H7 (cell line): ENCODE results near the gene BMPR2. TPM values are rescaled to one million over a fixed set of nuclear protein-coding genes. Genes with fewer than 3 reads are reported as not detected.
A peak's percentile ranks its signal among the peaks of the same experiment; 100 is the strongest.
"Not testable (repeated sequence)": the region's sequence is repeated elsewhere in the genome, so short reads cannot be mapped to it uniquely, and the experiment has no call there.

Source experiments
- DNase-seq: peaks from one replicate; pipeline ENCODE4 v3.0.0; 2012
- H3K27me3 ChIP-seq: 2 replicates; pipeline ENCODE4 v1.6.0; 2011; ENCODE audit warnings: mild to moderate bottlenecking, low read length; ENCODE audit not compliant: control insufficient read depth, insufficient read depth
- H3K36me3 ChIP-seq: replicated peaks from 2 replicates; pipeline ENCODE4 v1.5.1; 2011; ENCODE audit warnings: low read length; ENCODE audit not compliant: control insufficient read depth, insufficient read depth
- H3K4me3 ChIP-seq: 2 replicates; pipeline ENCODE4 v1.5.1; 2011; ENCODE audit warnings: low read depth, mild to moderate bottlenecking, control low read depth, low read length, moderate library complexity; ENCODE audit not compliant: insufficient read depth
- total RNA-seq: library from RNA; depleted of rRNA; stranded (reverse); fragments of >200 nt; shearing (Covaris generic); gene quantifications from 2 replicates; pipeline ENCODE4 v1.2.3, GENCODE V29; 2014

The BMPR2 gene
- total RNA-seq, 1 experiment from 2014 or later, result 10.3 TPM

DNA sequence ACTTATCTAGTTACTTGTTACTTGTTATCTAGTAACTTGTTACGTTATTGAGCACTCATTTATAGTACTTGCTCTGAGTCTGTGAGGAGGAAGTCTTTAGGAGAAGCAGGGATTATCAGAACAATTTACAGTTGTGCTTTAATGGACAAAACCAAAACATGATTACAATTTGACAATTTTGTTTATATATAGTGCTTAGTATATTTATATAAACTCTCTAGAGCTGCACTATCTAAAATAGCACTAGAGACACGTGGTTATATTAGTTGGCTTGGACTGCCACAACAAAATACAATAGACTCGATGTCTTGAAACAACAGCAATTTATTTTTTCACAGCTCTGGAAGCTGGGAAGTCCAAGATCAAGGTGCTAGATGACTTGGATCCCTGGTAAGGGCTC lies 78.4 kb downstream of the BMPR2 start:
- no peak for DNase-seq
- Histone ChIP-seq H3K36me3 (no peaks in the 10 kb centered on the region), H3K27me3 (no peaks in the 10 kb centered on the region), H3K4me3 (no peak overlapping the region)

DNA sequence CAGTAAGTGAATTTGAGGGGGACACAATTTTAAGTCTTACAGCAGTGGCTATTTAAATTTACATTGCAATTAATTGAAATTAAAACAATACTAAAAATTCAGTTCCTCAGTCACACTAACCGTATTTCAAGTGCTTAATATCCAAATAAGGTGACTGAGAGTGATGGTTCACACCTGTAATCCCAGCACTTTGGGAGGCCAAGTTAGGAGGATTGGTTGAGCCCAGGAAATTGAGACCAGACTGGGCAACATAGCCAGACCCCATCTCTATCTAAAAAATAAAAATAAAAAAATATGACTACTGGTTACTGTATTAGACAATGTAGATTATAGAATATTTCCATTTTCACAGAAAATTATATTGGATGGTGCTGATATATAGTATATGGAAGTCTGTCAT lies 79.0 kb downstream of the BMPR2 start:
- no peaks in the 10 kb centered on the region for H3K36me3 ChIP-seq
- H3K4me3 ChIP-seq, result no peak overlapping the region
- no peak for DNase-seq
- H3K27me3 ChIP-seq, result no peaks in the 10 kb centered on the region

DNA sequence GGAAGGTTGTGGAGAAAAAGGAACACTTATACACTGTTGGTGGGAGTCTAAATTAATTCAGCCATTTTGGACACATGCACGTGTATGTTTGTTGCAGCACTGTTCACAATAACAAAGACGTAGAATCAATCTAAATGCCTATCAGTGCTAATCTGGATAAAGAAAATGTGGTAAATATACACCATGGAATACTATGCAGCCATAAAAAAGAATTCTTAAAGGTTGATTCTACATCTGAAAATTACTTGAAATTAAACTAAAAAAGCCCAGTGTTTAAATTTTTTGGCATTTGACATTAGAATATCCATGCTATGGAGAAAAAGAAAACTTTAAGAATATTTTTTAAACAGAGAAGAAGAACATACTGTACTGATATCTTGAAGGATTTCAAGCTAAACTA lies 84.0 kb downstream of the BMPR2 start:
- Histone ChIP-seq H3K36me3 (no peaks in the 10 kb centered on the region), H3K27me3 (no peaks in the 10 kb centered on the region), H3K4me3 (no peak overlapping the region)
- no peak for DNase-seq

DNA sequence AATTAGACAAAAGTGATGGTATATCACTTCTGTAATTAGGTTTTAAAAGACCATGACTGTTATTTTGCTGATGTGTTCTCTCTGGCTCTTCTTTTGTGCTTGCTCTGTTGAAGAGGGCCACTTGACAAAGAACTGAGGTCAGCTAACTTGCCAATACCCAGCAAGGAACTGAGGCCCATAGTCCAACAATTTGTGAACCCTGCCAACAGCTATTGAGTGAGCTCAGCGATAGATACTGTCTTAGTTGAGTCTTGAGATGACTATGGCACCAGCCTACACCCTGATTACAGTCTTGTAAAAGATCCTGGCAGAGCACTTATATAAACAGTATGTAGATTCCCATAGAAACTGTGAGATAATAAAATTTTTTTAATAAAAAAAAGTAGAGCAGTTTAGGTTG lies 103.0 kb downstream of the BMPR2 start:
- Histone ChIP-seq H3K4me3 (no peak overlapping the region), H3K27me3 (no peaks in the 10 kb centered on the region), H3K36me3 (no peaks in the 10 kb centered on the region)
- no peak for DNase-seq

DNA sequence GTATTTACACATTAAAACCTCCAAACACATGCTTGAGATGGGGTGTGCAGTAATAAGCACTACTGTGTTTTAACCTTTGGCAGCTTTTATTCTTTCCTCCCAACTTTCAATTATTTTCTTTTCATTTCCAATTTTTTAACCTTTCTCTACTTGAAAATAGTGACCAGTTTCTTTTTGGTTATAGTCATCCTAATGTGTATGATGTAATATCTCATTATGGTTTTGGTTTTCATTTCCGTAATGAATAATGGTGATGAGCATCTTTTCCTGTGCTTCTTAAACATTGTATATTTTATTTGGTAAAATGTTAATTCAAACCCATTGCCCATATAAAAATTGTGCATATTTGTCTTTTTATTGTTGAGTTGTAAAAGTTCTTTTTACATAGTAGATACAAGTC lies 103.5 kb downstream of the BMPR2 start:
- Histone ChIP-seq H3K4me3 (no peak overlapping the region), H3K27me3 (no peaks in the 10 kb centered on the region), H3K36me3 (no peaks in the 10 kb centered on the region)
- no peak for DNase-seq

DNA sequence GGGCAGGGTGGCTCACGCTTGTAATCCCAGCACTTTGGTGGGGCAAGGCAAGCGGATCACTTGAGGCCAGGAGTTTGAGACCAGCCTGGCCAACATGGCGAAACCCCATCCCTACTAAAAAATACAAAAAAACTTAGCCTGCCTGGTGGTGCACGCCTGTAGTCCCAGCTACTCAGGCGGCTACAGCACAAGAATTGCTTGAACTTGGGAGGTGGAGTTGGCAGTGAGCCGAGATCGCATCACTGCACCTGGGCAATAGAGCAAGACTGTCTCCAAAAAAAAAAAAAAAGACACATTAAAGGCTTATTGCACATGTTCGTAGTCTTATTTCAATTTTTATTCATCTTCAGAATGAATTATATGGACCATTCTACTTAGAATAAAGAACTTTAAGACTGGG lies 110.2 kb downstream of the BMPR2 start:
- Histone ChIP-seq H3K4me3 (no peak overlapping the region), H3K36me3 (no peaks in the 10 kb centered on the region), H3K27me3 (no peaks in the 10 kb centered on the region)
- no peak for DNase-seq

DNA sequence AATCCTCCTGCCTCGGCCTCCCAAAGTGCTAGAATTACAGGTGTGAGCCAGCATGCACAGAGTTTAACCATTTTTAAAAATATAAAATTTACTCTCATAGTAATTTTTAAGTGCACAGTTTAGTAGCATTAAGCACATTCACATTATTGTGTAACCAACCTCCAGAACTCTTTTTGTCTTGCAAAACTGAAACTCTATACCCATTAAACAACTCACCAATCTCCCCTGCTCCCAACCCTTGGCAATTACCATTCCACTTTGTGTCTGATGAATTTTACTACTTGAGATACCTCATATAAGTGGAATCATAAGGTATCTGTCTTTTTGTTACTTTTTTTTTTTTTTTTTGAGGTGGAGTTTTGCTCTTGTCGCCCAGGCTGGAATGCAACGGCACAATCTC lies 112.5 kb downstream of the BMPR2 start:
- no peak overlapping the region for H3K4me3 ChIP-seq
- H3K36me3 ChIP-seq, result no peaks in the 10 kb centered on the region
- no peaks in the 10 kb centered on the region for H3K27me3 ChIP-seq
- no peak for DNase-seq

DNA sequence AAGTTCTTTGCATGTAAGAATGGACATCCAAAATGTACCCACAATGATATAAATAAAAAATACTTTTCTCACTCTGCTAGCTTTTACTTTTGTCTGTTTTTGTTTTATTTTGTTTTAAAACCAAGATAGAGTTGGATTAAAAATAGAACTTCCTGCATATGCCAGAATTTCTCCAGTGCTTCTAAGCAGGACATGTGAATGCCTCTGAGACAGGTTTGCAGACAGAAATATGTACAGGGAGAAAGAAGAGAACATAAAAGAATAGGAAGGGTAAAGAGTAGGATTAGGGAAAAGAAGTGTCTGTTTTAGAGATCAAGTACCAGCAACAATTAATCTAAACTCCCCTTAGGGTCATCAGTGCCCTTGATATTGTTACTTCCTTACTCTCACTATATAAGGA lies 114.4 kb downstream of the BMPR2 start:
- no peaks in the 10 kb centered on the region for H3K36me3 ChIP-seq
- no peaks in the 10 kb centered on the region for H3K27me3 ChIP-seq
- no peak for DNase-seq
- no peak overlapping the region for H3K4me3 ChIP-seq

DNA sequence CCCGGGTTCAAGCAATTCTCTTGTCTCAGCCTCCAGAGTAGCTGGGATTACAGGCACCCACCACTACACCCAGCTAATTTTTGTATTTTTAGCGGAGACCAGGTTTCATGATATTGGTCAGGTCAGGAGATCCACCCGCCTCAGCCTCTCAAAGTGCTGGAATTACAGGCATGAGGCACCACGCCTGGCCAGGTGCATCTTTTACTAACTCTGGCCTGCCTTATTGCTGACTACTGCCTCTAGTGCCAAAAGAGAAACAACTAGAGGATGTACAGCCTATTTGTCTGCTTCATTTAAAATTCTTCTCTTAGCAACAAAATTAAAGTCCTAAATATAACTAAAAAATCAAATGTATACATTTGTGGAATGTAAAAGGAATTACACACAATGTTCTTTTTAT lies 115.4 kb downstream of the BMPR2 start:
- Histone ChIP-seq H3K36me3 (no peaks in the 10 kb centered on the region), H3K4me3 (no peak overlapping the region), H3K27me3 (no peaks in the 10 kb centered on the region)
- no peak for DNase-seq

DNA sequence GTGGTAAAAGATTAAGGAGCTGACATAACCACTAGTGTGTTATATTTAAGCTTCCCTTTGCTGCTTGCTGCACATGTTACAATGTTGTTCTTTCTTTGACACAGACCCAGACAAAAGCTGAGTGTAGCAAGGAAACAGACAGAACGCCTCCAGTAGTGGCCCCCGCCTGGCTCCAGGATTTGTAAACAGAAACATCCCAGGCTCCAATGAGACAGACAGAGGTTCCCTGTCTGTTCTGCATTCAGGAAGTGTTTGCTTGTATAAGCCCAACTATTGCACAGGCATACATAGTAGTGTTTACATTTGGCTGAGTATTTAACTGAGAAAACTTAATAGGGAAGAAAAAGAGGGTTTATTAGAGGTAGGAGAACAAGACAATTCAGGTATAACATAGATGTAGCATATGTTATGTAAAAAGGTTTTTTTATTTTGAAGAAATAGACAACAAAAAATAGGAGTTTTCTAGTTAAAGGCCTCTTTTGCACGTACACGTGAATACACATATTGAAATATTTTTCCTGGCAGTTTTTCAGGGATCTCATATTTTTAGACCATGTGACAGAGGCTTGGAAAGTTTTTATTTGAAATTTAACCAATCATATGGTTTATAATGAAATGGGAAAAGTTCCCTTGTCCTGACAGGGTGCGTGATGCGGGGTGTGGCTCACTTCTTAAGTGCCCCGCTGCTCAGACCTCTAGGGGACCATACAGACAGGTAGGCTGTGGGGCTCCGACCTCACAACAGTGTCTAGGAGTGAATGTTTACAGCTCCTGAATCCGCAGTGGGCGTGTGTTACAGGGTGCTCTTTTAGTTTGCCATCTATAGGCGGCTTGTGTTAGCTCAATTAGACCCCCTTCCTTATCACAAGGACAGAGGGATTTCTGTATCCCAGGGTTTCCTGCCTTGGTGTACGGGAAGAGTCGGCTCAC lies 118.4 kb downstream of the BMPR2 start:
- DNase-seq, result peak; percentile 35

DNA sequence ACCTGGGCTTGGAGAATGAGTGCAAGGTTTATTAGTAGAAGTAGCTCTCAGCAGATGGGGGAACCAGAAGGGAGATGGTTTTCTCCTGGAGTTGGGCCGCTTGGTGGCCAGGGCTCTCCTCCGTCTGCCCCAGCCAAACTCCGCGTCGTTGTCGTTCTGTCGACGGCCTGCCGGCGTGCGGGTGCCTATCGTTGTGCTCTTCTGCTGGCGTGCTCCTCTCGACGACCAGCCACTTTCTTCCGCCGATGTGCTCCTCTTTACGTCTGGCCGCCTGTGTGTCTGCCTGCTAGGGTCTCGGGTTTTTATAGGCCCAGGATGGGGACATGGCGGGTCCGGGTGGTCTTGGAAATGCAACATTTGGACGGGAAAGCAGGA lies 119.1 kb downstream of the BMPR2 start:
- no peak overlapping the region for H3K4me3 ChIP-seq
- peak; percentile 52 for DNase-seq
- no peaks in the 10 kb centered on the region for H3K27me3 ChIP-seq
- H3K36me3 ChIP-seq, result no peaks in the 10 kb centered on the region

More for the DNA sequence above, 118.4 kb downstream of the BMPR2 start:
- Histone ChIP-seq H3K36me3 (no peaks in the 10 kb centered on the region), H3K27me3 (no peaks in the 10 kb centered on the region), H3K4me3 (no peak overlapping the region)

DNA sequence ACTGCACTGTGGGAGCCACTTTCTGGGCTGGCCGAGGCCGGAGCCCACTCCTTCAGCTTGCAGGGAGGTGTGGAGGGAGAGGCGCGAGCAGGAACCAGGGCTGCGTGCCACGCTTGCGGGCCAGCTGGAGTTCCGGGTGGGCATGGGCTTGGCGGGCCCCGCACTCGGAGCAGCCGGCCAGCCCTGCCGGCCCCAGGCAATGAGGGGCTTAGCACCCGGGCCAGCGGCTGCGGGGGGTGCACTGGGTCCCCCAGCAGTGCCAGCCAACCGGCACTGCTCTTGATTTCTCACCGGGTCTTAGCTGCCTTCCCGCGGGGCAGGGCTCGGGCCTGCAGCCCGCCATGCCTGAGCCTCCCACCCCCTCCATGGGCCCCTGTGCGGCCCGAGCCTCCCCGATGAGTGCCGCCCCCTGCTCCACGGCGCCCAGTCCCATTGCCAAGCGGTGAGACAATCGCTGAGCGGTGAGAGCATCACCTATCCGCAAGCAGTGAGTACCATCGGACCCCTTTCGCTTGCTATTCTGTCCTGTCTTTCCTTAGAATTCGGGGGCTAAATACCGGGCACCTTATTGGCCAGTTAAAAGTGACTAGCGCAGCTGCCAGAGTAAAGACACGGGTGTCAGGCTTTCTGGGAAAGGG lies 120.8 kb downstream of the BMPR2 start:
- peak overlapping the region; percentile 20; the same call in 1 of the 2 replicates for H3K4me3 ChIP-seq
- DNase-seq, result peak; percentile 19
- H3K27me3 ChIP-seq, H3K36me3 ChIP-seq: not testable (repeated sequence)

DNA sequence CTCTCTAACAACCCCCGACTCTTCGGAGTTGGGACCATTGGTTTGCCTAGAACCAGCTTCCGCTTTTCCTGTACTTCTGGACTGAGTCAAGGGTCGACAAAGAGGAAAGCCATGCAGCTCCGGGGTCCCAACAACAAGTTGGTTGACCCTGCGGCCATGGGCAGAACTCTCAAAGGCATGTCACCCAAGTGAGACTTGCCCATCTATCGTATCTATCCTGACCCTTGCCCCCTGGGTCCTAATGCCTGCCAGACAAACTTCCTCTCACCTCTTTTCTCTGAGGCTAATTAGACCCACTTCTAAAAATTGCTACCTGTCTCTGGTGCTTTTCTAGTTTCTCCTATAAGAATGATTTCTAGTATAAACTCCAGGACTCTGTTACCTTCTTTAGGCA lies 121.3 kb downstream of the BMPR2 start:
- H3K4me3 ChIP-seq, result peak overlapping the region; percentile 20; the same call in 1 of the 2 replicates
- DNase-seq, H3K27me3 ChIP-seq, H3K36me3 ChIP-seq: not testable (repeated sequence)

DNA sequence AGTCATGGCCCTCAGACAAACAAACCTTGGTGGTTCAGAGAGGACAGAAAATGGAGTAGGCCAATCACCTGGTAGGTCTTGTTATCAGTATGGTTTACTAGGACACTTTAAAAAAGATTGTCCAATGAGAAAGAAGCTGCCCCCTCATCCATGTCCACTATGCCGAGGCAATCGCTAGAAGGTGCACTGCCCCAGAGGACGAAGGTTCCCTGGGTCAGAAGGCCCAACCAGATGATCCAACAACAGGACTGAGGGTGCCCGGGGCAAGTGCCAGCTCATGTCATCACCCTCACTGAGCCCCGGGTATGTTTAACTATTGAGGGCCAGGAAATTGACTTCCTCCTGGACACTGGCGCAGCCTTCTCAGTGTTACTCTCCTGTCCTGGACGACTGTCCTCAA lies 123.7 kb downstream of the BMPR2 start:
- H3K36me3 ChIP-seq, H3K4me3 ChIP-seq, H3K27me3 ChIP-seq, DNase-seq: not testable (repeated sequence)

DNA sequence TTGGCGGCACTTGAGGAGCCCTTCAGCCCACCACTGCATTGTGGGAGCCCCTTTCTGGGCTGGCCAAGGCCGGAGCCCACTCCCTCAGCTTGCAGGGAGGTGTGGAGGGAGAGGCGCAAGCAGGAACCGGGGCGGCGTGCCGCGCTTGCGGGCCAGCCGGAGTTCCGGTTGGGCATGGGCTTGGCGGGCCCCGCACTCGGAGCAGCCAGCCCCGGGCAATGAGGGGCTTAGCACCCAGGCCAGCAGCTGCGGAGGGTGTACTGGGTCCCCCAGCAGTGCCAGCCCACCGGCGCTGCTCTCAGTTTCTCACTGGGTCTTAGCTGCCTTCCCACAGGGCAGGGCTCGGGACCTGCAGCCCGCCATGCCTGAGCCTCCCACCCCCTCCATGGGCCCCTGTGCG lies 127.1 kb downstream of the BMPR2 start:
- DNase-seq, H3K4me3 ChIP-seq, H3K27me3 ChIP-seq, H3K36me3 ChIP-seq: not testable (repeated sequence)
